SJSA1 (cell line): Measurements from ENCODE around the gene PRDM15. TPM values are rescaled to one million over a fixed set of nuclear protein-coding genes. Genes with fewer than 3 reads are reported as not detected.

Source experiments
- DNase-seq, 2 experiments: peaks; one replicate each; pipeline ENCODE4 v3.0.0-alpha.2; 2015 to 2020; ENCODE audit warnings: low spot score in 2 of 2, low read depth in 1 of 2
- H3K27ac ChIP-seq: fragments of 250-450 bp; sonication (Bioruptor Pico); 2 replicates; pipeline ENCODE4 v1.5.1; 2020; ENCODE audit warnings: mild to moderate bottlenecking, moderate library complexity
- H3K27me3 ChIP-seq: fragments of 250-450 bp; sonication (Bioruptor Pico); replicated peaks from 2 replicates; pipeline ENCODE4 v1.5.1; 2020; ENCODE audit warnings: mild to moderate bottlenecking, moderate library complexity
- H3K36me3 ChIP-seq: fragments of 250-450 bp; sonication (Bioruptor Pico); 2 replicates; pipeline ENCODE4 v1.5.1; 2020; ENCODE audit warnings: mild to moderate bottlenecking
- H3K4me1 ChIP-seq: fragments of 250-450 bp; sonication (Bioruptor Pico); replicated peaks from 2 replicates; pipeline ENCODE4 v1.6.1; 2021; ENCODE audit warnings: mild to moderate bottlenecking
- H3K4me3 ChIP-seq: fragments of 250-450 bp; sonication (Bioruptor Pico); 2 replicates; pipeline ENCODE4 v1.5.1; 2020; ENCODE audit warnings: mild to moderate bottlenecking
- H3K9me3 ChIP-seq: fragments of 250-450 bp; sonication (Bioruptor Pico); replicated peaks from 2 replicates; pipeline ENCODE4 v1.5.1; 2020; ENCODE audit warnings: mild to moderate bottlenecking
- total RNA-seq: library from RNA; depleted of rRNA; stranded (reverse); fragments of >200 nt; shearing (Covaris generic); gene quantifications from 2 replicates; pipeline ENCODE4 v1.2.3, GENCODE V29; 2014

The PRDM15 gene
- total RNA-seq, 1 experiment from 2014 or later = 5.1 TPM

- H3K4me3 ChIP-seq = no peak overlapping the region
- H3K36me3 ChIP-seq = peaks cover 30% of the 10 kb centered on the region
- no peaks in the 10 kb centered on the region for H3K4me1 ChIP-seq
- no peak for DNase-seq
- no peak overlapping the region for H3K27ac ChIP-seq
- H3K9me3 ChIP-seq = no peaks in the 10 kb centered on the region
- no peaks in the 10 kb centered on the region for H3K27me3 ChIP-seq
Measured at GRCh38 chr21:41919666-41920398, 40.7 kb upstream of the PRDM15 start.

- Histone ChIP-seq H3K27me3 (no peaks in the 10 kb centered on the region), H3K9me3 (no peaks in the 10 kb centered on the region), H3K27ac (no peak overlapping the region), H3K4me3 (no peak overlapping the region), H3K36me3 (peaks cover 31% of the 10 kb centered on the region), H3K4me1 (no peaks in the 10 kb centered on the region)
- no peak for DNase-seq
Measured at GRCh38 chr21:41918561-41919358, 39.6 kb upstream of the PRDM15 start.

DNA sequence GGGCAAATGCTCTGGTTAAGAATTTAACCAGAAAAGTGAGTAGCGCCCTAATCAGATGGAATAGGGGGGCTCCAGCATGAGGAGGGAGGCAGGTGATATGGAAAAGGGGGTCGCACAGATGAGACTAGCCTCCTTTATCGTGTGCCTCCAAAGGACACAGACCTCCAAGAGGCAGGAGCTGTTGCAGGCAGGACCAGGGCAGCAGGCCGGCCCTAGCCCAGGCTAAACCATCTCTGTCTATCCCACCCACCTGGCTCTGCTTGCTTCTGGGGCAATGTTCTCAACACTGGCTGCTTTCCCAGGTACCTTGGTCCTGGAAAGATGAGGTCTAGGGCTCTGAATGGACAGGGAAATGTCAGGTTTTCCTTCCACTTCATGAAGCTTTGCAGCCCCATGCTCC, 38.4 kb upstream of the PRDM15 start:
- H3K4me3 ChIP-seq = no peak overlapping the region
- H3K27me3 ChIP-seq = no peaks in the 10 kb centered on the region
- peaks cover 37% of the 10 kb centered on the region for H3K36me3 ChIP-seq
- no peak for DNase-seq
- no peaks in the 10 kb centered on the region for H3K9me3 ChIP-seq
- H3K4me1 ChIP-seq = no peaks in the 10 kb centered on the region
- H3K27ac ChIP-seq = no peak overlapping the region

- Histone ChIP-seq H3K27me3 (no peaks in the 10 kb centered on the region), H3K27ac (no peak overlapping the region), H3K36me3 (peaks cover 40% of the 10 kb centered on the region), H3K4me3 (no peak overlapping the region), H3K9me3 (no peaks in the 10 kb centered on the region), H3K4me1 (no peaks in the 10 kb centered on the region)
- DNase-seq = no peak
Measured at GRCh38 chr21:41916888-41917433, 37.8 kb upstream of the PRDM15 start.

DNA sequence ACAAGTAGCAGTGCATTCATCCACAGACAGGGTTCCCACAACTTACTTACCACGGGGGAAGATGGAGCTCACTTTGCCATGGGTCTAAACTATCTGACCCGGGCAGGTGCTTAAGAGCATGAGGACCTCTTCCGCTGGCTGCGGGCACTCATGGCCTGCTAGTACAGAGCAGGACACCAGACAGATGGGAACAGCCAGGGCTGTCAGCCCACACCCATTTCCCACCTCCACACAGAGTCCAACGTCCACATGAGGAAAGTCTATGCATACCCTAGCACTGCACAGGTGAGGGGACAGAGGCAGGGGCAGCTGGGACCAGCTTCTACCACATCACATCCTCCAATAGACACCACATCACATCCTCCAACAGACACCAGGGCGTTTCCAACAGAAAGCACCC, 35.8 kb upstream of the PRDM15 start:
- Histone ChIP-seq H3K36me3 (peaks cover 43% of the 10 kb centered on the region), H3K9me3 (no peaks in the 10 kb centered on the region), H3K27me3 (no peaks in the 10 kb centered on the region), H3K4me3 (no peak overlapping the region), H3K4me1 (no peaks in the 10 kb centered on the region), H3K27ac (no peak overlapping the region)
- no peak for DNase-seq

GRCh38 chr21:41914358-41914757, 35.2 kb upstream of the PRDM15 start:
- H3K27me3 ChIP-seq = no peaks in the 10 kb centered on the region
- H3K27ac ChIP-seq = no peak overlapping the region
- H3K36me3 ChIP-seq = peaks cover 46% of the 10 kb centered on the region
- no peaks in the 10 kb centered on the region for H3K9me3 ChIP-seq
- no peaks in the 10 kb centered on the region for H3K4me1 ChIP-seq
- no peak for DNase-seq
- H3K4me3 ChIP-seq = no peak overlapping the region

DNA sequence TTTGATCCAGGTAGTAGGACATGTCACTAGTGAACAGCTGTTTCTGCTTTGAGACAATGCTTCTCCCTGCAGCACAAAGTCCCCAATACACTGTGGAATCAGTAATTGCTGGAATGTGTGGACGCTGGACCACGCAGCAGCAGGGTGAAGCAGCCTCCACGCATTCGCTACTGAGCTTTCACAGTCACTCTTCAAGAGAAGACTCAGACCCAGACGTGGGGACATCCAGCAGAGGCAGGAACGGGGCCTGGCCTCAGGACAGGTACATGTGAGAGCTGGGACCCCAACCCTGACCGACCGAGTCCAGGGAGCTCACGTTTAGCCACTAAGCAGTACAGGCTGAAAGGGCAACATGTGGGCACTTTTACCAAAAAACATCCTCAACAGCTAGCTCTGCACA, 34.1 kb upstream of the PRDM15 start:
- Histone ChIP-seq H3K27me3 (no peaks in the 10 kb centered on the region), H3K9me3 (no peaks in the 10 kb centered on the region), H3K4me3 (no peak overlapping the region), H3K27ac (no peak overlapping the region), H3K36me3 (peaks cover 51% of the 10 kb centered on the region), H3K4me1 (no peaks in the 10 kb centered on the region)
- no peak for DNase-seq

GRCh38 chr21:41908829-41909228, 29.7 kb upstream of the PRDM15 start:
- no peaks in the 10 kb centered on the region for H3K4me1 ChIP-seq
- H3K27ac ChIP-seq = no peak overlapping the region
- DNase-seq = no peak
- H3K27me3 ChIP-seq = no peaks in the 10 kb centered on the region
- H3K36me3 ChIP-seq = peaks cover 50% of the 10 kb centered on the region
- no peaks in the 10 kb centered on the region for H3K9me3 ChIP-seq
- H3K4me3 ChIP-seq = no peak overlapping the region

- Histone ChIP-seq H3K27me3 (no peaks in the 10 kb centered on the region), H3K4me3 (no peak overlapping the region), H3K27ac (no peak overlapping the region), H3K36me3 (peaks cover 49% of the 10 kb centered on the region), H3K9me3 (no peaks in the 10 kb centered on the region), H3K4me1 (no peaks in the 10 kb centered on the region)
- no peak for DNase-seq
Measured at GRCh38 chr21:41907496-41908258, 28.5 kb upstream of the PRDM15 start.

GRCh38 chr21:41906770-41907169, 27.6 kb upstream of the PRDM15 start:
- H3K27ac ChIP-seq = no peak overlapping the region
- no peaks in the 10 kb centered on the region for H3K4me1 ChIP-seq
- no peak overlapping the region for H3K4me3 ChIP-seq
- no peaks in the 10 kb centered on the region for H3K27me3 ChIP-seq
- no peak for DNase-seq
- H3K36me3 ChIP-seq = peaks cover 47% of the 10 kb centered on the region
- H3K9me3 ChIP-seq = no peaks in the 10 kb centered on the region

DNA sequence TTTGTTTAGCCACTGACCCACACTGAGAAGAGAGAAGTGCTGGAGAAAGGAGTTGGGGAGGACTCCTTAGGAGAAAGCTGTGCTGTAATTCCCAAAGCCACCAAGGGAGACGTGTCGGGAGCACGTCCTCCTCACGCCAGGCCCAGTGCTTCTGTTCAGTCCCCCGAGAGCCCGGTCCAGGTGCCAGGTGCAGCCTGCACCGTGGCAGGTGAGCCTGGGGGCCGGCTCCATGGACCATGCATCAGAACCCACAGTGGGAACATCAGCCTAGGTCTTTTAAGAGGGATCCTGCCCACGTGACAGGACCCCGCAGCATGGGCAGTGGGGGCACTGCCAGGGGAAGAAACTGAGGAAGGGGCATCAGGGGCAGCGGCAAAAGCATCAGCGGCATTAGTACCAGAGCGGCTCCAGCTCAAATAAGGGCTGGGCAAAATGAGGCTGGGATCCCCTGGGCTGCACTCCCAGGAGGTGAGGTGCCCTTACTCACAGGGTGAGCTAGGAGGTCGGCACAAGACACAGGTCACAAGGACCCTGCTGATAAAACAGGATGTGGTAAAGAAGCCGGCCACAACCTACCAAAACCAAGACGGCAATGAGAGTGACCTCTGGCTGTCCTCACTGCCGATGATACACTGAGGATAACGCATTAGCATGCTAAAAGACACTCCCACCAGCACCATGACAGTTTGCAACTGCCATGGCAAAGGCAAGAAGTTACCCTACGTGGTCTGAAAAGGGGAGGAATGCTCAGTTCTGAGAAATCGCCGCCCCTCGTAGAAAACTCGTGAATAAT, 24.6 kb upstream of the PRDM15 start:
- Histone ChIP-seq H3K4me1 (no peaks in the 10 kb centered on the region), H3K4me3 (no peak overlapping the region), H3K36me3 (peaks cover 43% of the 10 kb centered on the region), H3K9me3 (no peaks in the 10 kb centered on the region), H3K27ac (no peak overlapping the region), H3K27me3 (no peaks in the 10 kb centered on the region)
- DNase-seq = no peak

- Histone ChIP-seq H3K27me3 (no peaks in the 10 kb centered on the region), H3K27ac (no peak overlapping the region), H3K36me3 (peaks cover 42% of the 10 kb centered on the region), H3K4me1 (no peaks in the 10 kb centered on the region), H3K4me3 (no peak overlapping the region), H3K9me3 (no peaks in the 10 kb centered on the region)
- DNase-seq = no peak
Measured at GRCh38 chr21:41902946-41903345, 23.8 kb upstream of the PRDM15 start.

DNA sequence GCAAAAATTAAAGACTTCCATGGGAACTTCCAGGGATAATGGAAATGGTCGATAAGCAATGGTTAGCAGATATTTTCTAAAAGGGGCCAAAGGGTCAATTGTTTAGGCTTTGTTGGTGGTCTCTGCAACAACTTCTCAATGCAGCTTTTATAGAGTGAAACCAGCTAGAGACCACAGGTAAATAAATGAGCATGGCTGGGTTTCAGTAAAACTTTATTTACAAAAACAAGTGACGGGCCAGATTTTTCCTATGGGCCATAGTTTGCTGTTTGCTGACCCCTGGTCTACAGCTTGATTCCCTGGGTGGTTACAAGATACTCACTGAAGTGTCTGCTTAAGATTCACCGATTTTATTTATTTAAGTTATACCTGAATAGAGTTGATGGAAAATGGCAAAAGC, 22.6 kb upstream of the PRDM15 start:
- DNase-seq = no peak
- Histone ChIP-seq H3K9me3 (no peaks in the 10 kb centered on the region), H3K27me3 (no peaks in the 10 kb centered on the region), H3K4me3 (no peak overlapping the region), H3K27ac (no peak overlapping the region), H3K36me3 (peaks cover 32% of the 10 kb centered on the region), H3K4me1 (no peaks in the 10 kb centered on the region)
